GM19193 (cell line): ENCODE measurements around the gene EPX.

Experiments used
- POLR2A ChIP-seq: IDR thresholded peaks from 4 replicates; pipeline ENCODE4 v1.6.1; 2011; ENCODE audit not compliant: insufficient read depth, insufficient read length; ENCODE audit errors: extremely low read depth

Gene EPX

GRCh38 chr17:58204796-58205195 is 12.3 kb downstream of the EPX start:
- TF ChIP-seq POLR2A, result no peak

GRCh38 chr17:58205936-58206335 is 13.4 kb downstream of the EPX start:
- TF ChIP-seq POLR2A, result no peak

GRCh38 chr17:58207451-58207850 is 14.9 kb downstream of the EPX start:
- TF ChIP-seq POLR2A, result no peak

GRCh38 chr17:58208344-58208743 is 15.8 kb downstream of the EPX start:
- TF ChIP-seq POLR2A, result no peak

- TF ChIP-seq POLR2A, result no peak
These were observed 18.4 kb downstream of the EPX start for GRCh38 chr17:58210922-58211321.

- TF ChIP-seq POLR2A, result no peak
These were observed 23.2 kb downstream of the EPX start for GRCh38 chr17:58215685-58216084.

- no peak for TF ChIP-seq POLR2A
These were observed 25.2 kb downstream of the EPX start for GRCh38 chr17:58217766-58218165.

- TF ChIP-seq POLR2A, result peak; percentile 85
These were observed 26.7 kb downstream of the EPX start, which contains the start of gene MKS1 for GRCh38 chr17:58219007-58219788. Gene MKS1, minus strand, starts transcription at chr17:58219255. Its CDS starts 25 bp downstream, at chr17:58219230.

- no peak for TF ChIP-seq POLR2A
These were observed 27.3 kb downstream of the EPX start for GRCh38 chr17:58219789-58220183.

GRCh38 chr17:58224315-58224714 is 31.8 kb downstream of the EPX start:
- TF ChIP-seq POLR2A, result no peak

GRCh38 chr17:58227733-58228132 is 35.2 kb downstream of the EPX start:
- TF ChIP-seq POLR2A, result no peak

GRCh38 chr17:58228679-58229078 is 36.2 kb downstream of the EPX start:
- no peak for TF ChIP-seq POLR2A

GRCh38 chr17:58229384-58229783 is 36.9 kb downstream of the EPX start:
- no peak for TF ChIP-seq POLR2A

GRCh38 chr17:58229881-58230280 is 37.4 kb downstream of the EPX start:
- TF ChIP-seq POLR2A, result no peak

- no peak for TF ChIP-seq POLR2A
These were observed 39.1 kb downstream of the EPX start for GRCh38 chr17:58231641-58232040.

- TF ChIP-seq POLR2A, result no peak
These were observed 40.2 kb downstream of the EPX start for GRCh38 chr17:58232707-58233156.

- no peak for TF ChIP-seq POLR2A
These were observed 41.0 kb downstream of the EPX start for GRCh38 chr17:58233543-58233942.

- no peak for TF ChIP-seq POLR2A
These were observed 42.0 kb downstream of the EPX start for GRCh38 chr17:58234512-58234911.

- TF ChIP-seq POLR2A, result no peak
These were observed 43.3 kb downstream of the EPX start for GRCh38 chr17:58235821-58236220.
